HG03060 (cell line): Measurements from ENCODE around the gene CCNK.

ENCODE experiments used
- ATAC-seq: cut with Tn5 transposase; IDR thresholded peaks from one replicate; pipeline ENCODE4 v1.9.1; 2021; ENCODE audit warnings: low read depth, moderate number of reproducible peaks; ENCODE audit not compliant: unreplicated experiment

The CCNK gene

GRCh38 chr14:99465288-99465687, 15.9 kb upstream of the CCNK start:
- no peak for ATAC-seq

GRCh38 chr14:99466758-99467157, 14.5 kb upstream of the CCNK start:
- ATAC-seq = no peak

- no peak for ATAC-seq
These were observed 13.7 kb upstream of the CCNK start for GRCh38 chr14:99467336-99468078.

- no peak for ATAC-seq
These were observed 13.1 kb upstream of the CCNK start for GRCh38 chr14:99468081-99468480.

- ATAC-seq = no peak
These were observed 12.2 kb upstream of the CCNK start for GRCh38 chr14:99468836-99469592.

GRCh38 chr14:99471731-99472130, 9.5 kb upstream of the CCNK start:
- ATAC-seq = no peak

- no peak for ATAC-seq
These were observed 8.3 kb upstream of the CCNK start for GRCh38 chr14:99472937-99473336.

GRCh38 chr14:99473458-99473857, 7.8 kb upstream of the CCNK start:
- ATAC-seq = no peak

- ATAC-seq = no peak
These were observed 6.0 kb upstream of the CCNK start for GRCh38 chr14:99475179-99475578.

GRCh38 chr14:99475660-99476059, 5.5 kb upstream of the CCNK start:
- no peak for ATAC-seq

GRCh38 chr14:99476864-99477263, 4.3 kb upstream of the CCNK start:
- ATAC-seq = no peak

- no peak for ATAC-seq
These were observed 3.1 kb upstream of the CCNK start for GRCh38 chr14:99478128-99478527.

GRCh38 chr14:99479160-99479905, 1.9 kb upstream of the CCNK start:
- no peak for ATAC-seq

GRCh38 chr14:99479906-99480869, 1.0 kb upstream of the CCNK start, which contains the start of gene SETD3:
Gene SETD3 (minus strand): TSS chr14:99480859. CDS start chr14:99465805, 15,054 bp downstream.
- ATAC-seq = no peak

- ATAC-seq = no peak
These were observed 513 bp downstream of the CCNK start for GRCh38 chr14:99481745-99482099.

GRCh38 chr14:99484106-99484505, 2.9 kb downstream of the CCNK start:
- ATAC-seq = no peak

- no peak for ATAC-seq
These were observed 16.1 kb downstream of the CCNK start for GRCh38 chr14:99497341-99497740.

GRCh38 chr14:99497894-99498293, 16.7 kb downstream of the CCNK start:
- no peak for ATAC-seq

- ATAC-seq = no peak
These were observed 21.8 kb downstream of the CCNK start for GRCh38 chr14:99502989-99503421.

- no peak for ATAC-seq
These were observed 22.7 kb downstream of the CCNK start for GRCh38 chr14:99503848-99504453.
